Fibroblast of villous mesenchyme (primary cell): ENCODE results near the gene ENTHD1. TPM values are rescaled to one million over a fixed set of nuclear protein-coding genes. Genes with fewer than 3 reads are reported as not detected.

Experiments used
- DNase-seq: peaks from one replicate; pipeline ENCODE4 v3.0.0-alpha.2; 2010; ENCODE audit warnings: low read depth
- H3K4me3 ChIP-seq: 2 replicates; pipeline ENCODE4 v1.5.1; 2011; ENCODE audit warnings: low read depth, mild to moderate bottlenecking, low read length
- CTCF ChIP-seq: IDR thresholded peaks from 2 replicates; pipeline ENCODE4 v1.5.1; 2012; ENCODE audit warnings: low read depth, mild to moderate bottlenecking, low read length; ENCODE audit not compliant: insufficient read depth
- total RNA-seq: library from RNA; depleted of rRNA; stranded (reverse); fragments of >200 nt; gene quantifications from 2 replicates; pipeline ENCODE4 v1.2.3, GENCODE V29; 2012

Gene ENTHD1
- total RNA-seq, 1 donor: not detected

GRCh38 chr22:39932918-39933649, 39.5 kb upstream of the ENTHD1 start:
- no peak overlapping the region for H3K4me3 ChIP-seq
- peak; percentile 78 for TF ChIP-seq CTCF
- peak; percentile 25 for DNase-seq

- no peak for TF ChIP-seq CTCF
- no peak for DNase-seq
- H3K4me3 ChIP-seq: no peak overlapping the region
Measured at GRCh38 chr22:39932166-39932565, 38.6 kb upstream of the ENTHD1 start.

GRCh38 chr22:39931251-39931650, 37.7 kb upstream of the ENTHD1 start:
- no peak for TF ChIP-seq CTCF
- H3K4me3 ChIP-seq: no peak overlapping the region
- DNase-seq: no peak

- no peak for DNase-seq
- no peak for TF ChIP-seq CTCF
- H3K4me3 ChIP-seq: no peak overlapping the region
Measured at GRCh38 chr22:39928536-39929520, 35.3 kb upstream of the ENTHD1 start.

- DNase-seq: no peak
- H3K4me3 ChIP-seq: no peak overlapping the region
- peak; percentile 17 for TF ChIP-seq CTCF
Measured at GRCh38 chr22:39927544-39927943, 34.0 kb upstream of the ENTHD1 start.

- DNase-seq: no peak
- no peak for TF ChIP-seq CTCF
- no peak overlapping the region for H3K4me3 ChIP-seq
Measured at GRCh38 chr22:39926753-39927152, 33.2 kb upstream of the ENTHD1 start.
